Cardiac muscle cell (in vitro differentiated cells and primary cell): ENCODE data around the gene FHOD3. TPM values are rescaled to one million over a fixed set of nuclear protein-coding genes. Genes with fewer than 3 reads are reported as not detected.

Experiments used
- DNase-seq, 2 donors: peaks; one replicate each; pipeline versions ENCODE4 v3.0.0 to v3.0.0-alpha.2; 2010 to 2017; ENCODE audit warnings: low read depth in 1 of 2, low spot score in 1 of 2
- H3K27ac ChIP-seq: fragments of 200-600 bp; sonication (generic); 2 replicates; pipeline ENCODE4 v1.5.1; 2016
- H3K27me3 ChIP-seq: fragments of 200-600 bp; sonication (generic); 2 replicates; pipeline ENCODE4 v1.6.0; 2016; ENCODE audit warnings: control low read depth
- H3K36me3 ChIP-seq: fragments of 200-600 bp; sonication (generic); 2 replicates; pipeline ENCODE4 v1.5.1; 2016; ENCODE audit warnings: control low read depth
- H3K4me1 ChIP-seq: fragments of 200-600 bp; sonication (generic); 2 replicates; pipeline ENCODE4 v1.8.1; 2017; ENCODE audit warnings: low read depth, mild to moderate bottlenecking, mixed run types
- H3K4me3 ChIP-seq: fragments of 200-600 bp; sonication (generic); 2 replicates; pipeline ENCODE4 v1.5.1; 2016; ENCODE audit warnings: mild to moderate bottlenecking
- H3K9me3 ChIP-seq: fragments of 200-600 bp; sonication (generic); 2 replicates; pipeline ENCODE4 v1.5.1; 2017; ENCODE audit warnings: low read depth, mild to moderate bottlenecking, control low read depth
- polyA plus RNA-seq: library from polyadenylated mRNA; unstranded; fragments of >200 nt; fragmentation: Nextera tagmentation; extraction: Ambion mirVana; gene quantifications from 2 replicates; pipeline ENCODE4 v1.2.1, GENCODE V29; 2016
- total RNA-seq: library from RNA; depleted of rRNA; stranded (reverse); fragments of >200 nt; gene quantifications from 2 replicates; pipeline ENCODE4 v1.2.3, GENCODE V29; 2016
- TF ChIP-seq, protein P1 (sequence below): IDR thresholded peaks from 2 replicates; pipeline ENCODE4 v1.5.1; 2012; ENCODE audit warnings: low read depth, mild to moderate bottlenecking, low read length

FHOD3 gene
- total and polyA plus RNA-seq, 2 experiments from 2014 or later, result 127 to 347 TPM

DNA sequence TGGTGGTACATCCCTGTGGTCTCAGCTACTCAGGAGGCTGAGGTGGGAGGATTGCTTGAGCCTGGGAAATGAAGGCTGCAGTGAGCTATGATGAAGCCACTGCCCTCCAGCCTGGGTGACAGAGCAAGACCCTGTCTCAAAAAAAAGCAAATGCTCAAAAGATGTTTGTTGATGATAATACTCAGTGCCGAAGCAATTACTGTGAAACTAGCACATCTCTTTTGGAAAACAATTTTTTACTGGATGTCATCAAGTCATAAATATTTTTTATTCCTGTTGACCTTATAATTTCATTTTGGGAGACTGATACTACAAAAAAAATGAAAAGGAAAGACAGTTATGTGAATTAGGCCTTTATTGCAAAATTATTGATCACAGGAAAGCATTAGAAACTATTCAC is 34.5 kb upstream of the FHOD3 start:
- Histone ChIP-seq H3K9me3 (no peaks in the 10 kb centered on the region), H3K27me3 (no peaks in the 10 kb centered on the region), H3K4me1 (peaks cover 30% of the 10 kb centered on the region), H3K27ac (no peak overlapping the region), H3K4me3 (no peak overlapping the region), H3K36me3 (no peaks in the 10 kb centered on the region)
- no peak for DNase-seq
- TF ChIP-seq, protein P1, sequence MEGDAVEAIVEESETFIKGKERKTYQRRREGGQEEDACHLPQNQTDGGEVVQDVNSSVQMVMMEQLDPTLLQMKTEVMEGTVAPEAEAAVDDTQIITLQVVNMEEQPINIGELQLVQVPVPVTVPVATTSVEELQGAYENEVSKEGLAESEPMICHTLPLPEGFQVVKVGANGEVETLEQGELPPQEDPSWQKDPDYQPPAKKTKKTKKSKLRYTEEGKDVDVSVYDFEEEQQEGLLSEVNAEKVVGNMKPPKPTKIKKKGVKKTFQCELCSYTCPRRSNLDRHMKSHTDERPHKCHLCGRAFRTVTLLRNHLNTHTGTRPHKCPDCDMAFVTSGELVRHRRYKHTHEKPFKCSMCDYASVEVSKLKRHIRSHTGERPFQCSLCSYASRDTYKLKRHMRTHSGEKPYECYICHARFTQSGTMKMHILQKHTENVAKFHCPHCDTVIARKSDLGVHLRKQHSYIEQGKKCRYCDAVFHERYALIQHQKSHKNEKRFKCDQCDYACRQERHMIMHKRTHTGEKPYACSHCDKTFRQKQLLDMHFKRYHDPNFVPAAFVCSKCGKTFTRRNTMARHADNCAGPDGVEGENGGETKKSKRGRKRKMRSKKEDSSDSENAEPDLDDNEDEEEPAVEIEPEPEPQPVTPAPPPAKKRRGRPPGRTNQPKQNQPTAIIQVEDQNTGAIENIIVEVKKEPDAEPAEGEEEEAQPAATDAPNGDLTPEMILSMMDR, result no peak

DNA sequence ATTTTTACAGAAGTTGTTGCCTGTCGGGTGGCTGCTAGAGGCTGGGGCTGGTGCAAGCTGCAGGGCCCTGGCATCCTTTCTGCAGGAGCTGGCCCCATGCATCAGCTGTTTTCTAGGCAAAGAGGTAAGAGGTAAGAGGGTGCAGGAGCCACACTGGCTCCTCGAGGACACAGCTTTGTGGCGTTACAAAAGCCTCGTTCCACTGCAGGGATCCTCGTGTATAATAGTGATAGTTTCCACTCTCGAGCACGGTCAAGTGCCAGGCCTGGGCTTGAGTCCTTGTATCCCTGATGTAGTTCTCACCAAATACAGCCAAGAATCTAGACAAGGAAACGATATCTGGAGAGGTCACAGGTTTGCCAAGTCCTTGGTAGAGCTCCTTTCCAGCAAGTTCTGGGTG is 33.2 kb upstream of the FHOD3 start:
- TF ChIP-seq, protein P1, result no peak
- no peak overlapping the region for H3K4me3 ChIP-seq

DNA sequence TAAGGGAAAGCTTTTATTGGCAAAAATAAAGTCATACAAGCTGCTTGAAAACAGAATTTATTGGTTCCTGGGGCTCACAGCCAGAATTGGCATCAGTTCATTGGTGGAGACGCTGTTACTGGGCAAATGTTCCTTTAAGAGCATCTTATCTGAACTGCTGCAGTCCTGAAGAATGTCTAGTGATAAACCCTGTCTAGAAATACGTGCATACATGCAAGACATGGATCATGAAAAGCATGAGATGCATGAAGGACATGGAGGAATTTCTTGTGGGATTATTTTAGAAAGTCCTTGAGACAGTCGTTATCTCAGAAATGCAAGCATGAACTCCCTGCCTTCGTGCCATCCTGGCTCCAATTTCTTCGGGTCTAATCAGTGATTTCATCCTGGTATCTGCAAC is 32.5 kb upstream of the FHOD3 start:
- TF ChIP-seq, protein P1, result no peak
- H3K4me3 ChIP-seq, result no peak overlapping the region
- peaks cover 30% of the 10 kb centered on the region for H3K4me1 ChIP-seq
- no peaks in the 10 kb centered on the region for H3K36me3 ChIP-seq
- peak overlapping the region; percentile 79 for H3K27ac ChIP-seq
- H3K27me3 ChIP-seq, result no peaks in the 10 kb centered on the region
- peak; percentile 43 to 78 for DNase-seq
- H3K9me3 ChIP-seq, result no peaks in the 10 kb centered on the region

More for the DNA sequence above, 33.2 kb upstream of the FHOD3 start:
- Histone ChIP-seq H3K27ac (peak overlapping the region; percentile 79), H3K36me3 (no peaks in the 10 kb centered on the region), H3K9me3 (no peaks in the 10 kb centered on the region), H3K4me1 (peaks cover 30% of the 10 kb centered on the region), H3K27me3 (no peaks in the 10 kb centered on the region)
- peak in 1 of 2 donors; percentile 4 for DNase-seq

DNA sequence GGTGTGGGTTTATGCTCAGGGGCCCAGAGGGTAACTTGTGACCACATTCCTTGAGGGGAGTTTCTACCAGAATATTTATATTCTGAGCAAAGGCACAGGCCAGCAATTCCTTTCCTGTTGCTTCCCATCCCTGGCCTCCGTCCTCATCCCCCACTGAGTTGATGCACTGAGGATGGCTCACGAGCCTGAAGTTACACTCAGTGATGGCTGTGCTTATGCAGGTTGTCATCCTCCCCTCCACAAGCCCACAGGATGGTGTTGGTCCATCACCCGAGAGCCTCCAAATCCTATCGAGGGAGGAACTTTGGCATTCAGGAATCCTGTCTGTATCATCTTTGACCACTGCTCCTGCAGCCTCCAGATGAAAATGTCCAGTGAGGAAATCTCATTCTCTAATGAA is 28.4 kb upstream of the FHOD3 start:
- no peak overlapping the region for H3K4me3 ChIP-seq
- no peaks in the 10 kb centered on the region for H3K27me3 ChIP-seq
- TF ChIP-seq, protein P1, result no peak
- peaks cover 23% of the 10 kb centered on the region for H3K4me1 ChIP-seq
- H3K36me3 ChIP-seq, result no peaks in the 10 kb centered on the region
- H3K9me3 ChIP-seq, result no peaks in the 10 kb centered on the region
- H3K27ac ChIP-seq, result no peak overlapping the region
- no peak for DNase-seq

DNA sequence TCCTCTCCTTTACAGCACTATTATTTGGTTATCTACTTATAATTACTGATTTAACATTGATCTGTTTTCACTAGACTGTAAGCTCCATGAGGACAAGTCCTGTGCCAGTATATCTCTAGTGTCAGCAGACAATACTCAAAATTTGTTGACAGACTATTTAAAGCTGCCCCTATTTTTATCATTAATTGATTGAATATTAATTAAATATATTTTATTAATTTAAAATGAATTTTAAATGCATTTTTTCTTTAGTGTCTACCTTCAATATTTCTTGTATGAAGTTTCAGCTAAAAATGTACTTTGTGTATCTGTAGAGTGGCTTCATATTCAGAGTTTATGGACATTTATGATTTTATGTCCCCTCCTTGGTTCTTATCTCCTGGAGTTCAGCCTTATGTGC is 26.4 kb upstream of the FHOD3 start:
- Histone ChIP-seq H3K36me3 (no peaks in the 10 kb centered on the region), H3K27me3 (no peaks in the 10 kb centered on the region), H3K27ac (no peak overlapping the region), H3K4me1 (peaks cover 6% of the 10 kb centered on the region), H3K9me3 (no peaks in the 10 kb centered on the region), H3K4me3 (no peak overlapping the region)
- TF ChIP-seq, protein P1, result no peak
- DNase-seq, result no peak

DNA sequence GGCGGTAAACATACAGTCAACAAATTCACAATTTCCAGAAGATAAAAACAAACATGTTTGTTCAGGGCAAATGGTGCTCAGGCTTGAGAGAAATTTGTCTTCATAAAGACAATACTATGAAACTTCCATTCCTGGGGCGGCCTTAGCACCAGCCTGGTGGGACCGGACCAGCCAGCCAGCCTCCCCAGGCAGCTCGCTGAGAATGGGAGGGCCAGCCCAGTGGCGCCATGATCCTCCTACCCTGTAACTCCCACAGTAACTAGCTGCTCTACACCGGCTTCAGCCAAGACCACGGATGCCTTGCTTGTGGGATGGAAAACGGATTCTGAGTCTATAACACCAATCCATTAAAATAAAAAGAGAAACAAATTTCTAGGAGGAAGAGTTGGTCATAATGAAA is 24.2 kb upstream of the FHOD3 start:
- TF ChIP-seq, protein P1, result no peak
- Histone ChIP-seq H3K36me3 (no peaks in the 10 kb centered on the region), H3K27me3 (no peaks in the 10 kb centered on the region), H3K27ac (no peak overlapping the region), H3K4me1 (no peaks in the 10 kb centered on the region), H3K4me3 (no peak overlapping the region), H3K9me3 (no peaks in the 10 kb centered on the region)
- no peak for DNase-seq
